Thoracic aorta endothelial cell (primary cell): ENCODE results near the gene TSEN2. TPM values are rescaled to one million over a fixed set of nuclear protein-coding genes. Genes with fewer than 3 reads are reported as not detected.

ENCODE experiments used
- small RNA-seq: library from RNA; depleted of rRNA; stranded (forward); fragments of <200 nt; gene quantifications from one replicate; pipeline ENCODE3, GENCODE V24; 2012
- total RNA-seq: library from RNA; depleted of rRNA; stranded (reverse); fragments of >200 nt; gene quantifications from 2 replicates; pipeline ENCODE4 v1.2.3, GENCODE V29; 2012

Gene TSEN2
- 16.6 and 23.3 TPM in 2 replicates for total RNA-seq

GRCh38 chr3:12484198-12484982, at the start of gene TSEN2:
Gene TSEN2, plus strand, starts transcription at chr3:12484480. Its CDS starts 5,321 bp downstream, at chr3:12489801.

GRCh38 chr3:12545473-12545791, 61.2 kb downstream of the TSEN2 start, which contains the start of gene MKRN2OS:
Gene MKRN2OS, minus strand, starts transcription at chr3:12545499. Its CDS starts 35 bp downstream, at chr3:12545464.

GRCh38 chr3:12556690-12557472, 72.6 kb downstream of the TSEN2 start, which contains the start of gene MKRN2:
Gene MKRN2, plus strand, starts transcription at chr3:12557087. Its CDS starts 64 bp downstream, at chr3:12557151.

Small RNA genes within 50 kb of the gene (small RNA-seq; reads per million reads assigned to genes)
- gene RF00017 (not detected), gene RNA5SP123 (not detected), gene RNU6-377P (not detected)

Other genes starting within 250 kb of the TSEN2 start
- 5.5 and 6.0 TPM in 2 replicates for gene PPARG, start 195.4 kb upstream of the TSEN2 start, total RNA-seq
- gene MKRN2OS, start 61.0 kb downstream of the TSEN2 start, total RNA-seq, result not detected in 2 replicates
- gene MKRN2, start 72.6 kb downstream of the TSEN2 start, total RNA-seq, result 35.5 and 36.8 TPM in 2 replicates
- 86.0 and 92.1 TPM in 2 replicates for gene RAF1, start 179.6 kb downstream of the TSEN2 start, total RNA-seq